ENCODE data around the gene SECISBP2L.

Gene SECISBP2L

DNA sequence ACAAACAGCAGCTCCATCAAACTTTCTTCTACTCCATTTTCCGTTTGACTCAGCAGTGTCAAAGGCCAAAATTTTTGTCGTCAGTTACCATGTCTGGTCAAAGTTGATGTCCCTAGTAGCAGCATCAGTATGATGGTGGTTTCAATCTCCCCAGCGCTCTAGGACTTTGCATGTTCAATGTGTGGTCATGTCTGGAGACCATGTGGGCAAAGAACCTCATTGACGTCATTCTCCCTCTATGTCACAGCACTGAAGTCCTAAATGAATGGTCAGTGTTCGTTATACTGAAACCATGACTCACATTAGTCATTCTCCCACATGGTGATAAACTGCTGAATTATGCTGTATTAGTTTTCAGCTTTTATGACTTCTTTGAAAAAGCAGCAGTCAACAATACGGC lies 105.7 kb downstream of the SECISBP2L start:
- H2AFZ ChIP-seq (ENCODE audit: low read depth, low read length, severe bottlenecking) = no peak overlapping the region
- no peak overlapping the region for H3K9ac ChIP-seq (ENCODE audit: low read length)
- no peak overlapping the region for H3K27ac ChIP-seq (ENCODE audit: low read depth, low read length)
- TF ChIP-seq, protein P1, sequence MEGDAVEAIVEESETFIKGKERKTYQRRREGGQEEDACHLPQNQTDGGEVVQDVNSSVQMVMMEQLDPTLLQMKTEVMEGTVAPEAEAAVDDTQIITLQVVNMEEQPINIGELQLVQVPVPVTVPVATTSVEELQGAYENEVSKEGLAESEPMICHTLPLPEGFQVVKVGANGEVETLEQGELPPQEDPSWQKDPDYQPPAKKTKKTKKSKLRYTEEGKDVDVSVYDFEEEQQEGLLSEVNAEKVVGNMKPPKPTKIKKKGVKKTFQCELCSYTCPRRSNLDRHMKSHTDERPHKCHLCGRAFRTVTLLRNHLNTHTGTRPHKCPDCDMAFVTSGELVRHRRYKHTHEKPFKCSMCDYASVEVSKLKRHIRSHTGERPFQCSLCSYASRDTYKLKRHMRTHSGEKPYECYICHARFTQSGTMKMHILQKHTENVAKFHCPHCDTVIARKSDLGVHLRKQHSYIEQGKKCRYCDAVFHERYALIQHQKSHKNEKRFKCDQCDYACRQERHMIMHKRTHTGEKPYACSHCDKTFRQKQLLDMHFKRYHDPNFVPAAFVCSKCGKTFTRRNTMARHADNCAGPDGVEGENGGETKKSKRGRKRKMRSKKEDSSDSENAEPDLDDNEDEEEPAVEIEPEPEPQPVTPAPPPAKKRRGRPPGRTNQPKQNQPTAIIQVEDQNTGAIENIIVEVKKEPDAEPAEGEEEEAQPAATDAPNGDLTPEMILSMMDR (IDR thresholded peaks at IDR 0.05; ENCODE audit: insufficient read depth, low read length, poor library complexity, severe bottlenecking) = no peak
- TF ChIP-seq EZH2phosphoT487 (conservative IDR thresholded peaks at IDR 0.05; ENCODE audit: low read length) = no peak
- H3K9me3 ChIP-seq (ENCODE audit: insufficient read depth, low read length) = no peaks in the 10 kb centered on the region
- no peak overlapping the region for H3K4me3 ChIP-seq (ENCODE audit: insufficient read depth, low read length, poor library complexity, severe bottlenecking)
- H3K36me3 ChIP-seq (ENCODE audit: low read length) = no peaks in the 10 kb centered on the region
- H3K4me2 ChIP-seq (ENCODE audit: low read depth, low read length, poor library complexity, severe bottlenecking) = no peak overlapping the region
- H3K79me2 ChIP-seq (ENCODE audit: insufficient read depth, low read length) = no peaks in the 10 kb centered on the region
- H3F3A ChIP-seq (ENCODE audit: insufficient read depth) = no peaks in the 10 kb centered on the region
- no peaks in the 10 kb centered on the region for H4K20me1 ChIP-seq (ENCODE audit: low read depth, low read length)
- H3K9me2 ChIP-seq (replicated peaks; ENCODE audit: insufficient read depth, low read length) = no peaks in the 10 kb centered on the region
- no peaks in the 10 kb centered on the region for H3K27me3 ChIP-seq (ENCODE audit: low read length)

DNA sequence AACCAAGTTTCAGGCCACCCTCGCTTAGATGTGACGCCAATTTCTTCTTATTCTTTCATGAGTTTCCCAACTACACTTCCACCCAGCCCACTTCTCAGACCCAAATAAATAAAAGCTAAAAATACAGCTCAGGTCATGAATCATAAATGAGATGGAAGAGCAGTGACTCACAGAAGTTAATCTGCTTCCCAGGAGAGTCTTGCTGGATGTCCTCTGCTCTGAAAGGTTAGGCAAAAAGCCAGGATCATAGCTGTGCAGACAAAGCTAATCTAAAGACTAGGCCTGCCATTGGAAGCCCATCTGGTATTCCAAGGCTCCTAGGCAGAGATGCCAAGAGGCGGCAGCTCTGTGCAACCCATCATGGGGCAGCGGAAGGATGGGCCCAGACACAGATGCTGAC lies 106.6 kb downstream of the SECISBP2L start:
- TF ChIP-seq, protein P1 (IDR thresholded peaks at IDR 0.05; ENCODE audit: insufficient read depth, low read length, poor library complexity, severe bottlenecking) = no peak
- no peak for TF ChIP-seq EZH2phosphoT487 (conservative IDR thresholded peaks at IDR 0.05; ENCODE audit: low read length)
- Histone ChIP-seq H3K79me2 (ENCODE audit: insufficient read depth, low read length) (no peaks in the 10 kb centered on the region), H3K27me3 (ENCODE audit: low read length) (no peaks in the 10 kb centered on the region), H2AFZ (ENCODE audit: low read depth, low read length, severe bottlenecking) (no peak overlapping the region), H3K9me3 (ENCODE audit: insufficient read depth, low read length) (no peaks in the 10 kb centered on the region), H3F3A (ENCODE audit: insufficient read depth) (no peaks in the 10 kb centered on the region), H3K4me2 (ENCODE audit: low read depth, low read length, poor library complexity, severe bottlenecking) (no peak overlapping the region), H4K20me1 (ENCODE audit: low read depth, low read length) (no peaks in the 10 kb centered on the region), H3K9ac (ENCODE audit: low read length) (no peak overlapping the region), H3K27ac (ENCODE audit: low read depth, low read length) (no peak overlapping the region), H3K9me2 (replicated peaks; ENCODE audit: insufficient read depth, low read length) (no peaks in the 10 kb centered on the region), H3K36me3 (ENCODE audit: low read length) (no peaks in the 10 kb centered on the region), H3K4me3 (ENCODE audit: insufficient read depth, low read length, poor library complexity, severe bottlenecking) (no peak overlapping the region)
